Astrocyte of the cerebellum (primary cell): ENCODE measurements around the gene URM1.

Experiments
- DNase-seq: peaks from one replicate; pipeline ENCODE4 v3.0.0-alpha.2; 2011; ENCODE audit warnings: low read depth
- H3K4me3 ChIP-seq: 2 replicates; pipeline ENCODE4 v1.5.1; 2011; ENCODE audit warnings: mild to moderate bottlenecking, low read depth, low read length, moderate library complexity
- CTCF ChIP-seq: IDR thresholded peaks from 2 replicates; pipeline ENCODE4 v1.5.1; 2012; ENCODE audit warnings: low read length, low read depth, moderate library complexity, mild to moderate bottlenecking; ENCODE audit errors: missing control alignments
- in situ Hi-C: cut with HindIII; loops from 2 replicates; pipeline ENCODE4 v1.10.0; 2017; ENCODE audit warnings: low sequenced_read_pairs

Gene URM1

GRCh38 chr9:128383791-128384190 lies 12.6 kb downstream of the URM1 start:
- H3K4me3 ChIP-seq: no peak overlapping the region
- DNase-seq: no peak
- no peak for TF ChIP-seq CTCF
- in situ Hi-C loops: no loop called here

- in situ Hi-C loops: no loop called here
- no peak for TF ChIP-seq CTCF
- DNase-seq: no peak
- H3K4me3 ChIP-seq: no peak overlapping the region
These were observed 13.8 kb downstream of the URM1 start for GRCh38 chr9:128384801-128385495.

GRCh38 chr9:128385496-128386460 lies 14.6 kb downstream of the URM1 start:
- DNase-seq: no peak
- H3K4me3 ChIP-seq: no peak overlapping the region
- in situ Hi-C loops: no loop called here
- no peak for TF ChIP-seq CTCF

- no peak overlapping the region for H3K4me3 ChIP-seq
- TF ChIP-seq CTCF: no peak
- no peak for DNase-seq
- in situ Hi-C loops: no loop called here
These were observed 17.0 kb downstream of the URM1 start for GRCh38 chr9:128388150-128388549.

GRCh38 chr9:128389395-128390149 lies 18.4 kb downstream of the URM1 start:
- in situ Hi-C loops: no loop called here
- no peak for TF ChIP-seq CTCF
- DNase-seq: no peak
- no peak overlapping the region for H3K4me3 ChIP-seq

- in situ Hi-C loops: no loop called here
- no peak overlapping the region for H3K4me3 ChIP-seq
- no peak for DNase-seq
- TF ChIP-seq CTCF: no peak
These were observed 19.1 kb downstream of the URM1 start for GRCh38 chr9:128390150-128390812.
